A673 (cell line): ENCODE measurements around the gene DHRS1. TPM values are rescaled to one million over a fixed set of nuclear protein-coding genes. Genes with fewer than 3 reads are reported as not detected.

Experiments used
- BruUV-seq: library from RNA; stranded (reverse); fragments of 400-500 nt; replicated peaks from 2 replicates; lab custom pipeline; 2021; lab: Mats Ljungman, UMichigan
- CTCF ChIA-PET: fragments of 300-600 bp; sonication (Branson Sonifier 250); formaldehyde crosslinking; loops from one replicate; lab custom pipeline; 2022; ENCODE audit warnings: antibody characterized with exemption; lab: Charles Lee
- POLR2A ChIA-PET: fragments of 300-600 bp; sonication (Branson Sonifier 250); formaldehyde crosslinking; loops from one replicate; lab custom pipeline; 2022; ENCODE audit warnings: antibody characterized with exemption; ENCODE audit not compliant: low non-redundant PET; lab: Charles Lee
- DNase-seq: peaks from one replicate; pipeline ENCODE4 v3.0.0-alpha.2; 2015; ENCODE audit warnings: low spot score
- H3K27ac ChIP-seq: fragments of 200-600 bp; sonication (generic); 2 replicates; pipeline ENCODE4 v1.5.1; 2016; ENCODE audit warnings: mixed run types, low read depth, mild to moderate bottlenecking, mixed read lengths, antibody characterized with exemption, low read length; ENCODE audit not compliant: poor library complexity, severe bottlenecking
- H3K27me3 ChIP-seq: fragments of 200-600 bp; sonication (generic); replicated peaks from 2 replicates; pipeline ENCODE4 v1.6.1; 2017; ENCODE audit warnings: mixed run types, low read depth, mild to moderate bottlenecking, mixed read lengths, antibody characterized with exemption, low read length; ENCODE audit not compliant: insufficient read depth, poor library complexity
- H3K36me3 ChIP-seq: fragments of 200-600 bp; sonication (generic); 2 replicates; pipeline ENCODE4 v1.6.1; 2016; ENCODE audit warnings: mixed run types, mild to moderate bottlenecking, mixed read lengths, antibody characterized with exemption, low read length; ENCODE audit not compliant: insufficient read depth, poor library complexity, severe bottlenecking
- H3K4me1 ChIP-seq: fragments of 200-600 bp; sonication (generic); 2 replicates; pipeline ENCODE4 v1.6.1; 2017; ENCODE audit warnings: mixed run types, mild to moderate bottlenecking, mixed read lengths, antibody characterized with exemption, low read length; ENCODE audit not compliant: insufficient read depth, poor library complexity, severe bottlenecking
- H3K4me3 ChIP-seq: fragments of 200-600 bp; sonication (generic); 2 replicates; pipeline ENCODE4 v1.5.1; 2016; ENCODE audit warnings: low read depth, mixed run types, mild to moderate bottlenecking, mixed read lengths, low read length; ENCODE audit not compliant: poor library complexity, severe bottlenecking
- H3K9me3 ChIP-seq: fragments of 200-600 bp; sonication (generic); 2 replicates; pipeline ENCODE4 v1.6.1; 2016; ENCODE audit warnings: mixed run types, low read depth, mild to moderate bottlenecking, mixed read lengths, antibody characterized with exemption, low read length; ENCODE audit not compliant: poor library complexity, severe bottlenecking
- EZH2 ChIP-seq: fragments of 200-600 bp; sonication (generic); IDR thresholded peaks from 2 replicates; pipeline ENCODE4 v1.6.1; 2017; ENCODE audit warnings: borderline replicate concordance, low read depth, mild to moderate bottlenecking, mixed read lengths, antibody characterized with exemption, low read length; ENCODE audit not compliant: poor library complexity, severe bottlenecking
- intact Hi-C: fragments of 100-400 bp; cut with micrococcal nuclease; formaldehyde crosslinking; loops from one replicate; pipeline ENCODE4 v1.10.0; 2022; ENCODE audit not compliant: unreplicated experiment
- total RNA-seq: library from RNA; stranded (reverse); gene quantifications from 2 replicates; pipeline ENCODE4 v1.2.3, GENCODE V29; 2021
- TF ChIP-seq, protein P1 (sequence below): fragments of 300-800, 200-600 bp; sonication (generic); conservative IDR thresholded peaks from 2 replicates; pipeline ENCODE4 v1.5.1; 2017; ENCODE audit warnings: low read depth, mild to moderate bottlenecking, antibody characterized with exemption, low read length, moderate library complexity, mixed read lengths

Gene DHRS1
- total RNA-seq, 1 experiment from 2014 or later, result 13.3 TPM

DNA sequence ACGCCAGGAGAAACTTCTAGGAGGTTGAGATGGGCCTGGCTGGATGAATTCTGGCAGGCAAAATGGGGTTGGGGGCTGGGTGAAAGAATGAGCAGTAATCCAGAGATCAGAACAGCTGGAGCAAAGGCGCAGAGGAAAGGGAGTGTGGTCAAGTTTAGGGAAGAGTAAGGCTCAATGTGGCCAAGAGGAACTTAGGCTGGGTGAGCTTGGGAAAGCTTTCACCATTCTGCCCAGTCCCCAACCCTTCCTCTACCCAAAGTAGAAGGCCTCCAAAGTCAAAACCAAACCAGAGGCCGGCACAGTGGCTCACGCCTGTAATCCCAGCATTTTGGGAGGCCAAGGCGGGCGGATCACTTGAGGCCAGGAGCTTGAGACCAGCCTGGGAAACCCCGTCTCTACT lies 17.9 kb downstream of the DHRS1 start:
- no peaks in the 10 kb centered on the region for H3K27me3 ChIP-seq
- intact Hi-C loops, result no loop called here
- H3K4me1 ChIP-seq, result no peaks in the 10 kb centered on the region
- BruUV-seq, result no TSS peak
- no peak for DNase-seq
- H3K36me3 ChIP-seq, result no peaks in the 10 kb centered on the region
- no peak overlapping the region for H3K4me3 ChIP-seq
- CTCF ChIA-PET, result no interaction called here
- H3K9me3 ChIP-seq, result no peaks in the 10 kb centered on the region
- no peak for TF ChIP-seq EZH2
- TF ChIP-seq, protein P1, sequence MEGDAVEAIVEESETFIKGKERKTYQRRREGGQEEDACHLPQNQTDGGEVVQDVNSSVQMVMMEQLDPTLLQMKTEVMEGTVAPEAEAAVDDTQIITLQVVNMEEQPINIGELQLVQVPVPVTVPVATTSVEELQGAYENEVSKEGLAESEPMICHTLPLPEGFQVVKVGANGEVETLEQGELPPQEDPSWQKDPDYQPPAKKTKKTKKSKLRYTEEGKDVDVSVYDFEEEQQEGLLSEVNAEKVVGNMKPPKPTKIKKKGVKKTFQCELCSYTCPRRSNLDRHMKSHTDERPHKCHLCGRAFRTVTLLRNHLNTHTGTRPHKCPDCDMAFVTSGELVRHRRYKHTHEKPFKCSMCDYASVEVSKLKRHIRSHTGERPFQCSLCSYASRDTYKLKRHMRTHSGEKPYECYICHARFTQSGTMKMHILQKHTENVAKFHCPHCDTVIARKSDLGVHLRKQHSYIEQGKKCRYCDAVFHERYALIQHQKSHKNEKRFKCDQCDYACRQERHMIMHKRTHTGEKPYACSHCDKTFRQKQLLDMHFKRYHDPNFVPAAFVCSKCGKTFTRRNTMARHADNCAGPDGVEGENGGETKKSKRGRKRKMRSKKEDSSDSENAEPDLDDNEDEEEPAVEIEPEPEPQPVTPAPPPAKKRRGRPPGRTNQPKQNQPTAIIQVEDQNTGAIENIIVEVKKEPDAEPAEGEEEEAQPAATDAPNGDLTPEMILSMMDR, result no peak
- POLR2A ChIA-PET, result no interaction called here
- H3K27ac ChIP-seq, result no peak overlapping the region

- DNase-seq, result no peak
- Histone ChIP-seq H3K4me1 (no peaks in the 10 kb centered on the region), H3K9me3 (no peaks in the 10 kb centered on the region), H3K4me3 (no peak overlapping the region), H3K36me3 (no peaks in the 10 kb centered on the region), H3K27me3 (no peaks in the 10 kb centered on the region), H3K27ac (no peak overlapping the region)
- ChIA-PET CTCF (interaction anchor here (0.5 kb wide), 1 partner anchor 285 kb away, joined by 4 read pairs; no protein-coding TSS in a partner anchor), POLR2A (no interaction called here)
- intact Hi-C loops, result no loop called here
- TF ChIP-seq EZH2, result no peak
- TF ChIP-seq, protein P1, result no peak
- no TSS peak for BruUV-seq
These were observed 18.7 kb downstream of the DHRS1 start for GRCh38 chr14:24280797-24281460.

GRCh38 chr14:24279301-24280186 lies 20.0 kb downstream of the DHRS1 start:
- BruUV-seq, result no TSS peak
- peak; percentile 48 for DNase-seq
- ChIA-PET CTCF (interaction anchor here (1.0 kb wide), 2 partner anchors 9 to 17 kb away, joined by 3 to 4 read pairs; partner anchors contain the start of gene RABGGTA), POLR2A (no interaction called here)
- H3K27ac ChIP-seq, result no peak overlapping the region
- H3K4me3 ChIP-seq, result no peak overlapping the region
- H3K27me3 ChIP-seq, result no peaks in the 10 kb centered on the region
- TF ChIP-seq, protein P1, result peak; percentile 53
- TF ChIP-seq EZH2, result no peak
- no peaks in the 10 kb centered on the region for H3K36me3 ChIP-seq
- intact Hi-C loops, result no loop called here
- H3K9me3 ChIP-seq, result no peaks in the 10 kb centered on the region
- no peaks in the 10 kb centered on the region for H3K4me1 ChIP-seq
